ENCODE measurements around the gene GCK.

The GCK gene

DNA sequence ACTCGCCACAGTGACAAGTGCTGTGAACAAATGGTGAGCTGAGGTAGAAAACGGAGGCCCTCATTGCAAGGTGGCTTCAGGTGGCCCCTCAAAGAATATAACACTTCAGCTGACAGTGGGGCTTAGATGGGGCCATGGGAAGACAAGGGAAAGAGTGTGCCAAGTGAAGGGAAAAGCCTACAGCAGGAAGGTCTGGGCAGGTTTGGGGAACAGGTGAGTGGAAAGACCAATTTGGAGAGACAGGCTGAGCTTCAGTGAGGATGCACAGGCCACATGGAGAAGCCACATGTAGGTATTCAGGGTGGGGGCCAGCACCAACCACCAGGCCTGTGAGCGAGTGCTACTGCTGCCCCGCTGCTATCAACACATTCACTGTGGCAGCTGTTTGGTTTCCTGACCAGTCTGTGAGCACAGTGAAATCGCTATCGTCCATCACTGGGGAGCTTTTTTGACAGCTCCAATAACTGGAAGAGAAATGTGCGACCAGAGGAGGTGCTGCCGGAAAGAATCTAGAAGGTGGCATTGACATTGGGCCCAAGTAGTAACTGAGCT lies 69.3 kb downstream of the GCK start:
- DNase-seq (ENCODE audit: low read depth in 1 of 2, low spot score in 1 of 2), result no peak

DNA sequence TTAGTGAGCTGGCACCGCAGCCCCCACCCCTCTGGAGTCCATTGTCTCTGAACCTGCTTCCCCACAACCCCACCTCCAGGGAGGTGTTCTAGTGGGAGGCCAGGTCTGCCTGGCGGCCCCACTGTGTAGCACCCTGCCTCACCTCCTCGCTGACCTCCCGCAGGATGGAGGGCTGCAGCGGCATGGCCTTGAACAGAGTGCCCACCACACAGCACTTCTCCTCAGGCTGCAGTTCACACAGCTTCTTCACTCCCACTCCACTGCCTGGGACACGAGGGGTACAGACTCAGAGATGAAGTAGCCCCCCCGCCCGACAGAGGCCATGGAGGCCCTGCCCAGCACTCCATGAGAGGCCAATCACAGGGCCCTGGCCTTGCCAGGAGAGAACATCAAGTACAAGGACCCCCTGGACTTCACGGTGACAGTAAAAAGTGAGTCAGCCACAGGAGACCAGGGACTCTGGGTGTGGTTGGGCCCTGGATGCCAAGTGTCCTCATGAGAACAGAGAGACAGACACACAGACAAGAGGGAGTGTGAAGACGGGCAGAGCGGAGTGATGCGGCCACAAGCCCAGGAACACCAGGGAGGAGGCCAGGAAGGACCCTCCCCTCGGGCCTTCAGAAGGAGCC lies 71.3 kb downstream of the GCK start:
- DNase-seq (ENCODE audit: low read depth in 1 of 2, low spot score in 1 of 2), result no peak

DNA sequence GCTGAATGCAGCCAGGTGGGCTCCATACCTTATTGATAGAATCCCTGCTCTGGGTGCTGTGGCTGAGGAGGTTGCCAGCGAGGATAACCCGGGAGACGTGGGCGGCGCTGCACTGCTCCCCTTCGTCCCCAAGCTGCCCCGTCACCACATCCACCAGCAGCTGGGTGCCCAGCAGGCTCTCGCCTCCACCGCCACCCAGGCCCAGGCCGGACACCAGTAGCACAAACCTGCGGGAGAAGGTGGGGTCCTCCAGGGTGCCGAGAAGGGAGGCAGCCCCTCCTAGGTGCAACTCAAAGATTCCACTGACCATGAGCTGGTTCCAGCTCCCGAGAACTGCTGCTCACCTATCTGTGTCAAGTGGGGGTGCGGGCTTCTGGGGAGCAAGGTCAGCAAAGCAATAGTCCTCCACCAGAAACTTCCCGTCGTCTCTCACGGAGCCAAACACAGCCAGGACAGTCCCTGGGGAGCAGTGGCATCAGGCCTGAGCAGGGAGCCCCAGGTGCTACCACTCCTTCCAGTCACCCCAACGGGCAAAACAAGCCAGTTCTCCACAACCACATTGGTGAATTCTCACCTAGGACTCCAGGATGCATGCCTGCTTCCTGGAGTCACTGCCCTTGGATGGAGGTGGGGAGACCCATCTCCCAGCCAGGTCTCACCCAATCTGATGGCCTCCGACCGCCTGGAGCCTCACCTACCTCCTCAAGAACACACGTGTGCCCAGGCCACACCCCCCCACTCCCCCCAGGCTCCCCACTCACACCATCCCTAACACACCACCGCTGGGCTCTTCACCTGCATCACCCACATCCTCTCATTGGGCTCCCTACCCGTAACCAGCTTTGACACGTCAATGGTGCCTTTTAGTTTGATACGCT lies 72.2 kb downstream of the GCK start:
- no peak for DNase-seq (ENCODE audit: low read depth in 1 of 2, low spot score in 1 of 2)

DNA sequence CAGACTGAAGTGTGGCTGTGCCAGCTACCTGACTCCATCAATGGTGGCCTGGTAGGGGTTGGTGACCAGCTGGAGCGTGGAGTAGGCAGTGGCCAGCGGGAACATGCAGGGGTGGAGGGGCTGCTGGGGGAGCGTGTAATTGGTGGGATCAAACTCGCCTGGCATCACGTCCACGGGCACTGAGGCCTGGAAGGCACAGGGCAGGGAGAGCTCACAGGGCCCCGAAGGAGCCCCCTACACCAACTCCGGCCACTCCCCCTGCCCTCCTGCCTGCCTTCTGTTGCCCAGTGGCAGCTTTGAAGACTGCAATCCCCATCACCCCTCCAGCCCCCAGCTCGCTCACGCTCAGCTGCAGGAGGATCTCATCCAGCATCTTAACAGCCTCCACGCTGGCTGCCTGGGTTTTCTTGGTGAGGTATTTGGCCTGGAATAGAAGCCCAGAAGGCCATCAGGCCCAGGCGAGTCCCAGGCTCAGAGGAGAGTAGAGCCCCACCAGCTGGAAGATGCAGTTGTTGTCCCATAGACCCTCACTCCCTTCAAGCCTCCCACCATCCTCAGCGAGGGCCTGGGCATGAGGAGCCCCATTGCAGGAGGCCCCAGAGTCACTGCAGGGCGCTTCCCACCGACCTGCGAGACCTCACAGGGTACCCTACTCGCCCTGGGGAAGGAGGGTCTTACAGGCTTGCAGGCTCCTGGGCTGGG lies 73.0 kb downstream of the GCK start:
- DNase-seq (ENCODE audit: low read depth in 1 of 2, low spot score in 1 of 2), result no peak

DNA sequence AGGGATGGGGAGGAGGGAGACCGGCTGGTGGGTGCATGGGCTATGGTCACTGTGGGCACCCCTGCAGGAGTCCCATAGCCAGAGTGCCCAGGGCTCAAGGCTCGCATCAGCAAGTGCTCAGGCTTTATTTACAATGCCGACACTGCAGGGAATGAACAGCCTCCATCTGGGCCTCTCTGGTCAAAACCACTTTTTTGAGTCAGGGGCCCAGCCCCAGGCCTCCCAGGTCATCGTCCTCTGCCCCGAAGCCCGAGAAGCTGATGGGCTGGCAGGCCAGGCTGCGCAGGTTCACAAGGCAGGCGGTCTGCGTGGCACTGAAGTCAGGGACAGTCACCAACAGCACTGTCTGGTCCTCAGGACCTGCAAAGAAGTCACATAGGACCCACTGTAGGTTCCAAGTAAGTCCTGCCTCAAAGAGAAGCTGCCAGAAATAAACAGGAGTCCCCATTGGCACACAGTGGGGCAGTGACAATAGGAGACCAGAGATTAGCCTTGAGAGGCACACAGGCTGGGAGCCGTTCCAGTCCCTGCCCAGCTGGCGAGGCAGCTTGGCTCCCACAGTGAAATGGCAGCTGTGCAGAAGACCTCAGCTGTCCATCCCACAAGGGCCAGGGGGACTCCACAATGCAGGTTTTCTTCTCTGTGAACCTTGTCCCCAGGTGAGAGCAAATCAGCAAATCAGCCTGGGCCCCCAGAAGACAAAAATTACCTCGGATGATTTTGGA lies 74.5 kb downstream of the GCK start:
- no peak for DNase-seq (ENCODE audit: low read depth in 1 of 2, low spot score in 1 of 2)

DNA sequence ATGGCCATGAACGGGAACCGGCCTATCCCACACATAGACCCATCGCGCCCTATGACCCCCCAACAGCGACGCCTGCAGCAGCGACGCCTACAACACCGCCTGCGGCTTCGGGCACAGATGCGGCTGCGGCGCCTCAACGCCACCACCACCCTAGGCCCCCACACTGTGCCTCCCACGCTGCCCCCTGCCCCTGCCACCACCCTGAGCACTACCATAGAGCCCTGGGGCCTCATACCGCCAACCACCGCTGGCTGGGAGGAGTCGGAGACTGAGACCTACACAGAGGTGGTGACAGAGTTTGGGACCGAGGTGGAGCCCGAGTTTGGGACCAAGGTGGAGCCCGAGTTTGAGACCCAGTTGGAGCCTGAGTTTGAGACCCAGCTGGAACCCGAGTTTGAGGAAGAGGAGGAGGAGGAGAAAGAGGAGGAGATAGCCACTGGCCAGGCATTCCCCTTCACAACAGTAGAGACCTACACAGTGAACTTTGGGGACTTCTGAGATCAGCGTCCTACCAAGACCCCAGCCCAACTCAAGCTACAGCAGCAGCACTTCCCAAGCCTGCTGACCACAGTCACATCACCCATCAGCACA lies 75.4 kb downstream of the GCK start:
- DNase-seq (ENCODE audit: low read depth in 1 of 2, low spot score in 1 of 2), result no peak

DNA sequence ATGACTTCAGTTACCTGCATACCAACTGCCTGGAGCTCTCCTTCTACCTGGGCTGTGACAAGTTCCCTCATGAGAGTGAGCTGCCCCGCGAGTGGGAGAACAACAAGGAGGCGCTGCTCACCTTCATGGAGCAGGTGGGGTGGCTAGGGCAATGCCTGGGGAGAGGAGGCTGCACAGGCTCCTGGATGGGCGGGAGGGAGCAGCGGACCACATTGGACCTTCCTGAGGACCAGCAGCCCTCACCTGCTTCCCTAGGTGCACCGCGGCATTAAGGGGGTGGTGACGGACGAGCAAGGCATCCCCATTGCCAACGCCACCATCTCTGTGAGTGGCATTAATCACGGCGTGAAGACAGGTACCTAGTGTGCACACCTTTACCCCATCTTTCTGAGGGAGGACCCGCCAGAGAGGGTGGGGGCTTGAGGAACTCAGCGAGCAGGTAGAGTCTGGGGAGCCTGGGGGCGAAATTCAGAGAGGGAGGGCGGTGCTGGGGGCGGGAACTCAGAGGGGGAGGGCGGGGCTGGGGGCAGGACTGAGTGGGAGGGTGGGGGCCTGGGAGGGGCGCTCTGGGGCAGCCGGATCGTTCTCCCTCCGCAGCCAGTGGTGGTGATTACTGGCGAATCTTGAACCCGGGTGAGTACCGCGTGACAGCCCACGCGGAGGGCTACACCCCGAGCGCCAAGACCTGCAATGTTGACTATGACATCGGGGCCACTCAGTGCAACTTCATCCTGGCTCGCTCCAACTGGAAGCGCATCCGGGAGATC lies 76.1 kb downstream of the GCK start:
- DNase-seq (ENCODE audit: low read depth in 1 of 2, low spot score in 1 of 2), result no peak

DNA sequence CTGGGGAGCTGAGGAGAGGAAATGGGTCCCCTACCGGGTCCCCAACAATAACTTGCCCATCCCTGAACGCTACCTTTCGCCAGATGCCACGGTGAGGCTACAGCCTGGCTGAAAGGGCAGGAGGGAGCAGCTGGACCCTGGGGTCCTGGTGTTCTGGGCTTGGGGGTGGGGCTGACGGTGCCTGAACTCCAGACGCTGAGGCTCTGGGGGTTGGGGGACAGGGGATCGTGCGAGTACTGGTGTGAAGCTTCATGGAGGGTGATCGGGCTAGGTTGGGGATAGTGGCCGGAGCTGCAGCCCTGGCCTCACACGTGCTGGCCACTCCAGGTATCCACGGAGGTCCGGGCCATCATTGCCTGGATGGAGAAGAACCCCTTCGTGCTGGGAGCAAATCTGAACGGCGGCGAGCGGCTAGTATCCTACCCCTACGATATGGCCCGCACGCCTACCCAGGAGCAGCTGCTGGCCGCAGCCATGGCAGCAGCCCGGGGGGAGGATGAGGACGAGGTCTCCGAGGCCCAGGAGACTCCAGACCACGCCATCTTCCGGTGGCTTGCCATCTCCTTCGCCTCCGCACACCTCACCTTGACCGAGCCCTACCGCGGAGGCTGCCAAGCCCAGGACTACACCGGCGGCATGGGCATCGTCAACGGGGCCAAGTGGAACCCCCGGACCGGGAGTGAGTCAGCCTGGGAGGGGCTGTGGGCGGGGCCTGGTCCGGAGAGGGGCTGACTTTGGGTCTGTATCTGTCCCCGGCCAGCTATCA lies 76.8 kb downstream of the GCK start:
- DNase-seq (ENCODE audit: low read depth in 1 of 2, low spot score in 1 of 2), result no peak

DNA sequence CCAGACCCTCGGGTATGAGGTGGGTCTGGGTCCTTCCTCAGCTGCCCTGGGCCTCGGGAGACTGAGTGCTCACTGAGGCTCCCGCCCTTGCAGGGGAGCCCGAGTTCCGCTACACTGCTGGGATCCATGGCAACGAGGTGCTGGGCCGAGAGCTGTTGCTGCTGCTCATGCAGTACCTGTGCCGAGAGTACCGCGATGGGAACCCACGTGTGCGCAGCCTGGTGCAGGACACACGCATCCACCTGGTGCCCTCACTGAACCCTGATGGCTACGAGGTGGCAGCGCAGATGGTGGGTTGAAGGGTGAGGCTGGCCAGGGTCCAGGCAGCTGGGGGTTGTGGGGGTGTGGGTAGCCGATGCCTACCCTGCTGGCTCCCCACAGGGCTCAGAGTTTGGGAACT lies 77.5 kb downstream of the GCK start:
- DNase-seq (ENCODE audit: low read depth in 1 of 2, low spot score in 1 of 2), result no peak

DNA sequence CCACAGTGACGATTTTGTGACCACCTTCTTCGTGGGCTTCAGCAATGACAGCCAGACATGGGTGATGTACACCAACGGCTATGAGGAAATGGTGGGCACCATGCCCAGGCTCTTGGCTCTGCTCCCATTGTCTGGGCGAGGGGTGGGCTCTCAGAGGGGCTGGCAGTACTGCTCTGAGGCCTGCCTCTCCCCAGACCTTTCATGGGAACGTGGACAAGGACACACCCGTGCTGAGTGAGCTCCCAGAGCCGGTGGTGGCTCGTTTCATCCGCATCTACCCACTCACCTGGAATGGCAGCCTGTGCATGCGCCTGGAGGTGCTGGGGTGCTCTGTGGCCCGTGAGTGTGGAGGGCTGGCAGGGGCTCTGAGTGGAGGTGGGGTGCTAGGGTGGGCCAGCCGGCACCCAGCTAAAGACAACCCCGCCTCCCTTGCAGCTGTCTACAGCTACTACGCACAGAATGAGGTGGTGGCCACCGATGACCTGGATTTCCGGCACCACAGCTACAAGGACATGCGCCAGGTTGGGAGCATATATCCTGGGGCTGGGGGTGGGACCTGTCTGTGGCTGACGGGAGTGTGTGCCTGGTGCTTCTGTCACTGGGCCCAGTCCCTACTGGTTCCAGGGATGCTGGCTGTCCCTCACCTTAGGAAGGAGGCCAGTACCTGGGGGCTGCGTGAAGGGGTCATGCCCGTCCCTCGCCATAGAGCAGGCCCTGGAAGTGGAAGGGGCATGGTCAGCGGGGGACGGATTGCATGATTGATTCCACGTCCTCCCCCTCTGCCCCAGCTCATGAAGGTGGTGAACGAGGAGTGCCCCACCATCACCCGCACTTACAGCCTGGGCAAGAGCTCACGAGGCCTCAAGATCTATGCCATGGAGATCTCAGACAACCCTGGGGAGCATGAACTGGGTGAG lies 78.3 kb downstream of the GCK start:
- no peak for DNase-seq (ENCODE audit: low read depth in 1 of 2, low spot score in 1 of 2)

DNA sequence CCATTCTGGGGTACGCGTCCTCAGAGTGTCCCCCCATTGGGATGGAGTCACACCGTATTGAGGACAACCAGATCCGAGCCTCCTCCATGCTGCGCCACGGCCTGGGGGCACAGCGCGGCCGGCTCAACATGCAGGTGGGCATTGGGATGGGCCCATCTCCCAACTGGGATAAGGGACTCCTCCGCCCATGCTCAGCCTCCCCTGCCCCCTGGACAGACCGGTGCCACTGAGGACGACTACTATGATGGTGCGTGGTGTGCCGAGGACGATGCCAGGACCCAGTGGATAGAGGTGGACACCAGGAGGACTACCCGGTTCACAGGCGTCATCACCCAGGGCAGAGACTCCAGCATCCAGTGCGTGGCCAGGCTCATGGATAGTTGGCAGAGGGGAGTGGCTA lies 79.2 kb downstream of the GCK start:
- no peak for DNase-seq (ENCODE audit: low read depth in 1 of 2, low spot score in 1 of 2)

DNA sequence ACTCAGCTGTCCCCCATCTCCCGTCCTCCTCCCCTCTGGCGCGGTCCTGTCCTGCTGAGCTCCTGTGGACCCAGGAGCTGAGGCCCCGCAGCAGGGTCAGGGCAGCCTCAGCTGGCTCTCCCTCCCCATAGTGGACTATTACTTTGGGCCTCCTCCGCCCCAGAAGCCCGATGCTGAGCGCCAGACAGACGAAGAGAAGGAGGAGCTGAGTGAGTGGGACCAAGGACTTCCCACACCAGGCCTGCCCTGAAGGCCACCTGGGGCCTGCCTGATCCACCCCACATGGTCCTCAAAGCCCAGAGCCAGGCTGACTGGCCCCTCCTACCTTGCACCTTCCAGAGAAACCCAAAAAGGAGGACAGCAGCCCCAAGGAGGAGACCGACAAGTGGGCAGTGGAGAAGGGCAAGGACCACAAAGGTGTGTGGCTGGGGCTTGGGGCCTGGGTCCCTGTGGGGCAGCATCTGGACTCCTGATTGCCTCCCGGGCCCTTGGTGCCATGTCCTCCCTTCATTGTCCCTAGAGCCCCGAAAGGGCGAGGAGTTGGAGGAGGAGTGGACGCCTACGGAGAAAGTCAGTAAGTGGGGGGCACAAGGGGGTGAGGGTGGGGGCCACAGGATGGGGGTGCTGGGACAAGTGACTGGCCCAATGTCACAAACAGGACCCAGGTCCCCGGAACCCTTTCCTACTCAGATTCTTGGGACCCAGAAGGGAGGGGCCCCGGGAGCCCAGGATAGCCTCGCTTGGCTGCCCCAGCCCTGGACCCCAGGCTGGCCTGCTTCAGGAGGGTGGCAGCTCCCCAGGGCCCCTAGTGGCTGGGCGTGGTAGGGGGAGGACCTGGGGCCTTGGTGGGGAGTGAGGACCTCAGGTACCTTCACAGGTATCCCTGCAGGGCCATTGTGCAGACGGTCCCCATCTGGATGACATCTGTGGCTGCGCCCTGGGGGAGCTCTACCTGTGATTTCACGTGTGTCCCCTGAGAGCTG lies 80.2 kb downstream of the GCK start:
- no peak for DNase-seq (ENCODE audit: low read depth in 1 of 2, low spot score in 1 of 2)

DNA sequence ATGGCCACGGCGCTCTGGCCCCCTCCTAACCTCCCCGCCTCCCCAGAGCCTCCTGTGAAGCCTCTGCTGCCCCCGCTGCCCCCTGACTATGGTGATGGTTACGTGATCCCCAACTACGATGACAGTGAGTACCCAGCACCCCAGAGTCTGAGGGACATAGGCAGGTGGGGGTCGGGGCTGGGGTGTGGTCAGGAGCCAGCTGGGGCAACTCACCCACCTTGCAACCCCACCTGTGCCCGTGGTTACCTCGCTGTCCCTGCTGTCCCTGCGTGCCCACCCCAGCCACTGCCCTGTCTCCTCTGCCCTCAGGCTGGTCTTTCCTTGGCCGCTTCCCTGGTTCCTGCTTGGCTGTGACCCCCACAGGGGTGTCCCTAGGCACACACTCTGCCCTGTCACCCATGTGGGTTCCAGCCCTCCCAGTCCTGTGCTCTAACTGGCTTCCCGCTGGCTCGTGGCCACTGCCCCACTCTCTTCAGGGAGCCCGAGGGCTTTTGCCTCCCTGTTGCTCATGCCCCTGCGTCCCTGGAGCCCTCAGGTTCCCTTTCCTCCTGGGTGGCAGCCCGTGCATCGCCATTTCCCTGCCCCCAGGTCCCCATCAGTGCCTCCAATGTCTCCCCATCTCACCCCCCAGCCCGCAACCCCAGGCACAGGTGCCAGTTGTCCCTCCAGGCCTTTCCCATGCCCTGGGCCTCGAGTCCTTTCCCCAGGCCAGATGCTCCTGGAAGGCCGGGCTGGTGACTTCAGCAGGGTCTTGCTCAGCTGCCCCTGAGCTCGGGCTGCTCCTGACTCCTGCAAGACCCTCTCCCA lies 81.1 kb downstream of the GCK start:
- DNase-seq (ENCODE audit: low read depth in 1 of 2, low spot score in 1 of 2), result no peak

DNA sequence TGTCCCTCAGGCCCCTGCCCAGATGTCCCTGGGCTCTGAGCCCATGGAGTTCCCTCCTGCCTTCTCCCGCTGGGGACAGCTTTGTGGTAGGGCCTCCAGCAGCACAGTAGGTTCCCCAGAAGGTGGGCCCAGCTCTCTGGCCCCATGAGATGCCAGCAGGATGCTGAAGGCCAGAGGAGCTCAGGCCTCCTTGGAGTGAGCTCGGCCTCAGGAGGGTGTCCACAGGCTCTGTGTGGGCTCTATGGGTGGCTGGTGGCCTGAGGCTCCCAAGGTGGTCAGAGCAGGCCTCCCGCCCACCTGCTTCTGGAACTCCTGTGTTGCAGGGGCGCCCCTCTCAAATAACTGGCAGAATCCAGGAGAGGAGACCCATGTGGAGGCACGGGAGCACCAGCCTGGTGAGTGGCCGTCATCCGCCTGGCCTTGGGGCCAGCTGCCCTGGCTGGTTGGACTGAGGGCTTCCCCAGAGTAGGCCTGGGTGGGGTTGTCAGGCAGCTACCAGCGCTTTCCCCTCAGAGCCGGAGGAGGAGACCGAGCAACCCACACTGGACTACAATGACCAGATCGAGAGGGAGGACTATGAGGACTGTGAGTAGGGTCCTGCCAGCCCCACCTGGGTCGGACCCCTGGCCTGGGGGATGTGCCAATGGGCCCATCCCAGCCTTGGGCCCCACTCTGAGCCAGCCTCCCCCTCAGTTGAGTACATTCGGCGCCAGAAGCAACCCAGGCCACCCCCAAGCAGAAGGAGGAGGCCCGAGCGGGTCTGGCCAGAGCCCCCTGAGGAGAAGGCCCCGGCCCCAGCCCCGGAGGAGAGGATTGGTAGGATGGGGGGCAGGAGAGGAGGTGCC lies 81.9 kb downstream of the GCK start:
- DNase-seq (ENCODE audit: low read depth in 1 of 2, low spot score in 1 of 2), result no peak

DNA sequence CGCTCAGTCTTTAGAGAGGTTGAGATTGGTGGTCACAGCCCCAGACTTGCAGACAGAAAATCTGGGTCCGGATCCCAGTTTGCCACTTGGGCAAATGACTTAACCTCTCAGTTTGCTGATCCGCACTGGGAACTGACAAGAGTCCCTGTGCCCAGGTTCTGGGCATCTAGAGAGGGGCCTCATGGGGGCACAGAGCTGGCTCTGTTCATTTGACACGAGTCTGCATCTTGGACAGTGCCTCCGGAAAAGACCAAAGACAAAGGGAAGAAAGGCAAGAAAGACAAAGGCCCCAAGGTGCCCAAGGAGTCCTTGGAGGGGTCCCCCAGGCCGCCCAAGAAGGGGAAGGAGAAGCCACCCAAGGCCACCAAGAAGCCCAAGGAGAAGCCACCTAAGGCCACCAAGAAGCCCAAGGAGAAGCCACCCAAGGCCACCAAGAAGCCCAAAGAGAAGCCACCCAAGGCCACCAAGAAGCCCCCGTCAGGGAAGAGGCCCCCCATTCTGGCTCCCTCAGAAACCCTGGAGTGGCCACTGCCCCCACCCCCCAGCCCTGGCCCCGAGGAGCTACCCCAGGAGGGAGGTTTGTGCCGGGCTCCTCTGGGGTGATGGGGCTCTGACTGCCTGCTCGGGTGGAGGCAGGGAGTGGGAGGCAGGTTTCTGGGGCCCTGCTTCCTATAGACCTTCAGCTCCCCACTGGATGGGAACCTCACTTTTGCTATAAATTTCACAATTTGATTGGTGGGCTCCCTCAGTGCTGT lies 82.8 kb downstream of the GCK start:
- no peak for DNase-seq (ENCODE audit: low read depth in 1 of 2, low spot score in 1 of 2)

Data from stimulated activated CD4-positive, alpha-beta T cell treated with anti-CD3 and anti-CD28 coated beads, Interleukin-15, amount 100 ng/mL, for 1 hour (primary cell).